Esophagus muscularis mucosa (tissue), 4 donors: Measurements from ENCODE around the gene SCRN2. TPM values are rescaled to one million over a fixed set of nuclear protein-coding genes. Genes with fewer than 3 reads are reported as not detected.

ENCODE experiments used
- DNase-seq: peaks from one replicate; pipeline ENCODE4 v3.0.0-alpha.2; 2017; ENCODE audit errors: extremely low spot score
- H3K27ac ChIP-seq, 4 donors: fragments of 200-600 bp; sonication (generic); replicated peaks in 1 of 4; 1 replicate in 3 of 4; 2 replicates in 1 of 4; pipeline ENCODE4 v1.5.1; 2016 to 2019; ENCODE audit warnings: mild to moderate bottlenecking in 1 of 4
- H3K27me3 ChIP-seq, 4 donors: fragments of 200-600 bp; sonication (generic); one replicate each; pipeline versions ENCODE4 v1.5.1 to v1.6.0; 2016 to 2019
- H3K36me3 ChIP-seq, 4 donors: fragments of 200-600 bp; sonication (generic); one replicate each; pipeline ENCODE4 v1.5.1; 2016 to 2019
- H3K4me1 ChIP-seq, 4 donors: fragments of 200-600 bp; sonication (generic); one replicate each; pipeline ENCODE4 v1.5.1; 2016 to 2019
- H3K4me3 ChIP-seq, 4 donors: fragments of 200-600 bp; sonication (generic); 1 replicate in 2 of 4; 2 replicates in 2 of 4; pipeline ENCODE4 v1.5.1; 2016 to 2019; ENCODE audit warnings: mild to moderate bottlenecking in 4 of 4, moderate library complexity in 1 of 4
- H3K9me3 ChIP-seq, 4 donors: fragments of 200-600 bp; sonication (generic); 1 replicate in 3 of 4; 2 replicates in 1 of 4; pipeline ENCODE4 v1.5.1; 2016 to 2019
- EP300 ChIP-seq: sonication (generic); formaldehyde crosslinking; IDR thresholded peaks from one replicate; pipeline ENCODE4 v1.6.1; 2017; ENCODE audit warnings: antibody characterized with exemption
- POLR2A ChIP-seq: fragments of 450-650 bp; IDR thresholded peaks from one replicate; pipeline ENCODE4 v1.6.1; 2017; ENCODE audit warnings: antibody characterized with exemption, moderate library complexity, mild to moderate bottlenecking, low read depth
- POLR2AphosphoS5 ChIP-seq, 2 donors: sonication (generic); formaldehyde crosslinking; IDR thresholded peaks; one replicate each; pipeline ENCODE4 v1.6.1; 2017; ENCODE audit warnings: antibody characterized with exemption in 2 of 2
- WGBS: methylation state at CpG from one replicate; pipeline ENCODE4 v1.1.5; 2018; 5-methylcytosine and 5-hydroxymethylcytosine counted together
- intact Hi-C: fragments of 100-400 bp; cut with DNase I; formaldehyde crosslinking; loops from one replicate; pipeline ENCODE4 v1.15.1; 2023
- total RNA-seq, 4 donors: library from RNA; depleted of rRNA; stranded (reverse); fragments of >200 nt; gene quantifications; one replicate each; pipeline versions ENCODE4 v1.1.0 to v1.2.1, GENCODE V29; 2016
- TF ChIP-seq, protein P1 (sequence below), 3 experiments: fragments of 200-600 bp in 2 of 3; fragments of 450-650 bp in 1 of 3; sonication (generic) in 2 of 3; IDR thresholded peaks; one replicate each; pipeline ENCODE4 v1.5.1; 2017 to 2019; ENCODE audit warnings: antibody characterized with exemption in 3 of 3, mild to moderate bottlenecking in 2 of 3, moderate library complexity in 1 of 3

SCRN2 gene
- total RNA-seq, 4 donors from 2014 or later = 9.6 to 34.0 (median 23.1) TPM

DNA sequence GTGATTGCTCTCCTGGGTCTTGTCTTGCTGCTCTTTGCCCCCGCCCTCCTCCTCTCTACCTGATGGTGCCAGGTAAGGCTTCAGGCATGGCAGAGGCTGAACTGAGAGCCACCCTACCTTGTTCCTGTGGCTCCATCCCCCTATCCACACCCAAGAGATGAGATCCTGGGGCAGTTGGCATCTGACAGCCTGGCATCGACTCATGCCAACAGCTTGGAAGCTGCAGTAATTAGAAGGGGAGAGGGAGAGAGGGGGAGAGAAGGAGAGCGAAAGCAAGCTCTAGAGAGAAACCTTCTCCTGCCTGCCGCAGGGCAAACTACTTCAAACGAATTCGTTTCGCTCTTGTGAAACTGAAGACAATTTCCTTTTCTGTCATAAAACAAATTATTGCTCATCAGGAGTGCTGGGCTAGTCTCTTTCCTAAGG is 23.7 kb upstream of the SCRN2 start:
- Histone ChIP-seq H3K27me3 (peaks cover 0 to 68% (median 2%) of the 10 kb centered on the region in 4 donors), H3K4me3 (no peak overlapping the region), H3K27ac (no peak overlapping the region), H3K9me3 (no peaks in the 10 kb centered on the region), H3K4me1 (no peaks in the 10 kb centered on the region), H3K36me3 (no peaks in the 10 kb centered on the region)
- intact Hi-C loops = no loop called here
- no peak for DNase-seq
- TF ChIP-seq EP300 (no peak), POLR2A (no peak), POLR2AphosphoS5 (IDR thresholded peaks at IDR 0.05) (no peak)
- TF ChIP-seq, protein P1, sequence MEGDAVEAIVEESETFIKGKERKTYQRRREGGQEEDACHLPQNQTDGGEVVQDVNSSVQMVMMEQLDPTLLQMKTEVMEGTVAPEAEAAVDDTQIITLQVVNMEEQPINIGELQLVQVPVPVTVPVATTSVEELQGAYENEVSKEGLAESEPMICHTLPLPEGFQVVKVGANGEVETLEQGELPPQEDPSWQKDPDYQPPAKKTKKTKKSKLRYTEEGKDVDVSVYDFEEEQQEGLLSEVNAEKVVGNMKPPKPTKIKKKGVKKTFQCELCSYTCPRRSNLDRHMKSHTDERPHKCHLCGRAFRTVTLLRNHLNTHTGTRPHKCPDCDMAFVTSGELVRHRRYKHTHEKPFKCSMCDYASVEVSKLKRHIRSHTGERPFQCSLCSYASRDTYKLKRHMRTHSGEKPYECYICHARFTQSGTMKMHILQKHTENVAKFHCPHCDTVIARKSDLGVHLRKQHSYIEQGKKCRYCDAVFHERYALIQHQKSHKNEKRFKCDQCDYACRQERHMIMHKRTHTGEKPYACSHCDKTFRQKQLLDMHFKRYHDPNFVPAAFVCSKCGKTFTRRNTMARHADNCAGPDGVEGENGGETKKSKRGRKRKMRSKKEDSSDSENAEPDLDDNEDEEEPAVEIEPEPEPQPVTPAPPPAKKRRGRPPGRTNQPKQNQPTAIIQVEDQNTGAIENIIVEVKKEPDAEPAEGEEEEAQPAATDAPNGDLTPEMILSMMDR (IDR thresholded peaks at IDR 0.05) = no peak
- 61% methylated on average over 7 of the region's 7 CpGs for WGBS

DNA sequence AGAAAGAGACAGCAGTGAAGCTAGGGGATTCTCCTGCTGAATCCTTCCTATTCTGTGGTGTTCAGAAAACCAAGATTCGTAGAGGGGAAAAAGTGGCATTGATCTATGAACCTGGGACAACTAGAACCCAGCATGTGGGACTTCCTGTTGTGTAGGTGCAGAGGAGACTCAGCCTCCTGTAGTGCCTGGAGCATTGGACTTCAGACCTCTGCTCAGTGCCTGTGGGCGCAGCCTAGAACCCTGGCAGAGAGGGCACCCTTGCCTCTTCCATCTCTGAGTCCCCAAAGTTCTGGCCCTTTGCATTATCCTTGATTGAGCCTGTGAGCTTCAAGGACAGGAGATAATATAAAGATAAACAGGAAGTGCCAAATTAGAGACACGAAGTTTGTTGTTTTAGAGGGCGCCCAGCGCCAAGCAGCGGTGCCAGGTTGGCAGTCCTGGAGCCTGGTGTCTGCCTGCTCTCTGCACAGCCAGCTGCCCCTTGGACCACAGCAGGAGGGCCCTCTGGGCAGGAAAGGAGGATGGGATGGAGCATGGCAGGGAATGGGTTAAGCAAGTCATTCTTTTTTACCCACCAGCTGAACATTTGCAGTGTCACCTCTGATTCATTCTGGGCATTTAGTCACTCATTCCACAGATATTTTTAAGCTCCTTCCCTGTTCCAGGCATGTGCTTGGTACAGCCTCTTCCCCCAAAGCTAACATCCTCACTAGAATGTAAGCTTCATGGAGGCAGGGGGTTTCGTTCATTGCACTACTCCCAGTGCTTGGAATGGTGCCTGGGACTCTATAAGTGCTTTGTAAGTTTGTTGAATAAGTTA is 21.8 kb upstream of the SCRN2 start:
- Histone ChIP-seq H3K27me3 (peaks cover 0 to 67% (median 7%) of the 10 kb centered on the region in 4 donors), H3K4me1 (no peaks in the 10 kb centered on the region), H3K4me3 (no peak overlapping the region), H3K27ac (no peak overlapping the region), H3K9me3 (no peaks in the 10 kb centered on the region), H3K36me3 (no peaks in the 10 kb centered on the region)
- intact Hi-C loops = no loop called here
- 59% methylated on average over 7 of the region's 7 CpGs for WGBS
- no peak for DNase-seq
- TF ChIP-seq EP300 = no peak
- no peak for TF ChIP-seq POLR2A
- TF ChIP-seq, protein P1 (IDR thresholded peaks at IDR 0.05) = no peak
- TF ChIP-seq POLR2AphosphoS5 (IDR thresholded peaks at IDR 0.05) = no peak

DNA sequence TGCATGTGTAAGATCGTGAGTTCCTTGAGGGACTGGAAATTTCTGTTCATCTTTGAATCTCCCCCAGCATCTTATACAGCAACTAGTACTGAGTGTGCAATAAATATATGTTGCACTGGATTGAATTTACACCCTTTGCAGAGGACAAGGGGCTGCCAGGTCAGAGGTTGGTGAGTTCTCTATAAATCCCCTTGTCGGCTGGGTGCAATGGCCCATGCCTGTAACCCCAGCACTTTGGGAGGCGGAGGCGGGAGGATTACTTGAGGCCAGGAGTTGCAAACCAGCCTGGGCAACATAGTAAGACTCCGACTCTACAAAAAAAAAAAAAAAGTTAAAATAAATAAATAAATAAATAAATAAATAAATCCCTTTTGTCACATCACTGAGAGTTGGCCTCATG is 19.3 kb upstream of the SCRN2 start:
- intact Hi-C loops = no loop called here
- Histone ChIP-seq H3K36me3 (no peaks in the 10 kb centered on the region), H3K4me3 (no peak overlapping the region), H3K4me1 (no peaks in the 10 kb centered on the region), H3K27me3 (peaks cover 0 to 67% (median 22%) of the 10 kb centered on the region in 4 donors), H3K9me3 (no peaks in the 10 kb centered on the region), H3K27ac (no peak overlapping the region)
- no peak for DNase-seq
- TF ChIP-seq, protein P1 (IDR thresholded peaks at IDR 0.05) = no peak
- TF ChIP-seq EP300 (no peak), POLR2AphosphoS5 (IDR thresholded peaks at IDR 0.05) (no peak), POLR2A (no peak)
- WGBS = 86% methylated on average over 5 of the region's 5 CpGs

DNA sequence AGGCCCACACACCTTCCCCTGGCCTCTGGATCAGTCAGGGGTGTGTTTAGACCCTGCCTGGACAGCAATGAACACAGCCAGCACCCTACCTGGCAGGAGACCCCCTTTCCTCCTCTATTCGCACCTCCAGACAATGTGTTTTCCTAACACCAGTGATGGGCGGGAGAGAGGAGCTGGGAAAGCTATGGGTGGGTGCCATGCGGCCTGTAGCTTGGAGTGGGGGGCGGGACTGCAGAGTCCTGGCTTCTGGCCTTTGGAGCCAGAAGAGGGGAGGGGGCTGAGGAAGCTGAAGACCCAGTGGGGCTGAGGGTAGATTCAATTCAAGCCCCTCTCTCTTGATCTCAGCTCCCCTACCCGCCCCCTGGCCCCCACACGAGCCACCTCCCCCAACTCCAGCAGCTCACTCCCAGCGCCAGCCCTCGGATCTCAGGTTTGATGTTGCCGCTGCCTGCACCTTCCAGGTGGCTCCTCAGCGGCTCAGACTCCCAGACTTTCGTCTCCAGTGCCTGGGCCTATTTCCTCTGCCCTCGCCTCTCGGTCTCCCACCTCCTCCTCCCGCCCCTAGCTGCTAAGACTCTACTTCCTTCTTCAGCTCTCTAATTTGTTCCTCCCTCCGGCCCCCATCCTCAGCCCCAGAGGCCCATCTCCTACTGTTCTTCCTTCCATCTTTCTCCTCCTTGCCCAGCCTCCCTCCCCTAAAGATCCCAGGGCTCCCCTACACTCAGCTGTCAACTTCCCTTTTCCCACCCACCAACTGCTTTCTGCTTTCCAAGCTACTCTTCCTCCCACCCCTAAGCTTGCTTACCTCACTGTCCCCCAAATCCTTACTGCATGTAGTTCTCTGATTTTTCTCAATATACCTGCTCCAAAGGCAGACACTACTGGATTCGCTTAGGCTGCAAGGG is 16.7 kb upstream of the SCRN2 start:
- DNase-seq = no peak
- Histone ChIP-seq H3K9me3 (no peaks in the 10 kb centered on the region), H3K4me1 (no peaks in the 10 kb centered on the region), H3K36me3 (no peaks in the 10 kb centered on the region), H3K27me3 (peaks cover 0 to 82% (median 47%) of the 10 kb centered on the region in 4 donors), H3K4me3 (no peak overlapping the region), H3K27ac (no peak overlapping the region)
- 64% methylated on average over 14 of the region's 16 CpGs for WGBS
- TF ChIP-seq EP300 (no peak), POLR2AphosphoS5 (IDR thresholded peaks at IDR 0.05) (no peak), POLR2A (no peak)
- TF ChIP-seq, protein P1 (IDR thresholded peaks at IDR 0.05) = no peak
- intact Hi-C loops = no loop called here
